A549 (cell line): ENCODE measurements around the gene H6PD. TPM values are rescaled to one million over a fixed set of nuclear protein-coding genes. Genes with fewer than 3 reads are reported as not detected.

Experiments
- ATAC-seq, 2 experiments: fragments of 200-7000 bp in 1 of 2; fragments of >200 bp in 1 of 2; cut with Nextera tagmentation in 1 of 2; cut with Tn5 transposase in 1 of 2; 3 replicates each; pipeline versions ENCODE4 v1.8.0 to v1.9.1; 2018 to 2020; ENCODE audit warnings: mild to moderate bottlenecking in 1 of 2, moderate library complexity in 1 of 2
- CTCF ChIA-PET: fragments of 300-600 bp; sonication (Branson Sonifier 250); formaldehyde crosslinking; extraction: SDS; loops from one replicate; lab custom pipeline; 2021; ENCODE audit warnings: antibody characterized with exemption, inconsistent platforms; lab: Yijun Ruan, JAX
- POLR2A ChIA-PET: fragments of 350-600 bp; formaldehyde crosslinking; extraction: SDS; loops from one replicate; lab custom pipeline; 2021; ENCODE audit warnings: antibody characterized with exemption, inconsistent platforms; lab: Yijun Ruan, JAX
- DNase-seq, 2 experiments: peaks; one replicate each; pipeline versions ENCODE4 v3.0.0 to v3.0.0-alpha.2; 2011 to 2016; ENCODE audit warnings: low read depth in 1 of 2, low spot score in 1 of 2
- FAIRE-seq: peaks from 2 replicates; lab custom pipeline; 2011; peaks lifted over from hg19 to GRCh38; lab: Jason Lieb, UNC
- H3K27ac ChIP-seq, 2 experiments: fragments of >200 bp; sonication (Bioruptor Twin); formaldehyde crosslinking; 3 replicates each; pipeline ENCODE4 v1.5.1; 2016 to 2017
- H3K4me1 ChIP-seq: fragments of >200 bp; sonication (Bioruptor Twin); formaldehyde crosslinking; 3 replicates; pipeline ENCODE4 v1.6.1; 2016
- H3K4me2 ChIP-seq: fragments of >200 bp; sonication (Bioruptor Twin); formaldehyde crosslinking; 3 replicates; pipeline ENCODE4 v1.6.1; 2016
- H3K4me3 ChIP-seq: fragments of >200 bp; sonication (Bioruptor Twin); formaldehyde crosslinking; 3 replicates; pipeline ENCODE4 v1.5.1; 2016
- H3K9me3 ChIP-seq: fragments of >200 bp; sonication (Bioruptor Twin); formaldehyde crosslinking; 3 replicates; pipeline ENCODE4 v1.6.1; 2016
- CBX2 ChIP-seq: fragments of 200-600 bp; sonication (generic); IDR thresholded peaks from 2 replicates; pipeline ENCODE4 v1.6.1; 2016; ENCODE audit warnings: low read depth, mild to moderate bottlenecking, borderline replicate concordance
- CEBPB ChIP-seq, 2 experiments: fragments of >200 bp in 1 of 2; sonication (Bioruptor Twin) in 1 of 2; formaldehyde crosslinking in 1 of 2; IDR thresholded peaks; 2 replicates each; pipeline ENCODE4 v1.6.1; 2012 to 2016
- CHD2 ChIP-seq: fragments of 150-350 bp; IDR thresholded peaks from 2 replicates; pipeline ENCODE4 v1.6.1; 2014; ENCODE audit warnings: low read length; ENCODE audit not compliant: partially characterized antibody
- ELK1 ChIP-seq: fragments of 150-350 bp; IDR thresholded peaks from 2 replicates; pipeline ENCODE4 v1.6.1; 2014; ENCODE audit warnings: low read depth, mild to moderate bottlenecking, low read length
- FOSL2 ChIP-seq, 2 experiments: fragments of 450-650 bp in 1 of 2; fragments of >200 bp in 1 of 2; sonication (Bioruptor Twin) in 1 of 2; formaldehyde crosslinking; IDR thresholded peaks; 2 replicates each; pipeline versions ENCODE4 v1.5.0 to v1.6.1; 2016 to 2020; ENCODE audit warnings: mild to moderate bottlenecking in 1 of 2, moderate library complexity in 1 of 2
- FOXS1 ChIP-seq: fragments of 250-450 bp; sonication (Bioruptor Pico); IDR thresholded peaks from 2 replicates; pipeline ENCODE4 v1.5.0; 2020; ENCODE audit warnings: mild to moderate bottlenecking, moderate library complexity
- HDAC2 ChIP-seq: fragments of 200-600 bp; sonication (generic); IDR thresholded peaks from 2 replicates; pipeline ENCODE4 v1.6.1; 2016
- HEYL ChIP-seq: fragments of 250-450 bp; sonication (Bioruptor Pico); IDR thresholded peaks from 2 replicates; pipeline ENCODE4 v1.8.0; 2021; ENCODE audit warnings: mild to moderate bottlenecking, moderate library complexity
- HOXB5 ChIP-seq: fragments of 250-450 bp; sonication (Bioruptor Pico); IDR thresholded peaks from 2 replicates; pipeline ENCODE4 v1.5.0; 2020; ENCODE audit warnings: mild to moderate bottlenecking, moderate library complexity
- JUN ChIP-seq, 2 experiments: fragments of >200 bp; sonication (Bioruptor Twin); formaldehyde crosslinking; IDR thresholded peaks; 2 replicates in 1 of 2; 3 replicates in 1 of 2; pipeline ENCODE4 v1.6.1; 2016 to 2017
- JUNB ChIP-seq: fragments of >200 bp; sonication (Bioruptor Twin); formaldehyde crosslinking; IDR thresholded peaks from 2 replicates; pipeline ENCODE4 v1.6.1; 2016
- KDM5A ChIP-seq: fragments of 200-600 bp; sonication (generic); IDR thresholded peaks from 2 replicates; pipeline ENCODE4 v1.6.1; 2016; ENCODE audit warnings: antibody characterized with exemption, mild to moderate bottlenecking
- MAZ ChIP-seq: fragments of 150-350 bp; IDR thresholded peaks from 2 replicates; pipeline ENCODE4 v1.6.1; 2014; ENCODE audit warnings: antibody characterized with exemption, low read depth, low read length, borderline replicate concordance
- MYC ChIP-seq: IDR thresholded peaks from 2 replicates; pipeline ENCODE4 v1.6.1; 2012; ENCODE audit warnings: mild to moderate bottlenecking, inconsistent platforms, low read length, improper control_type of control experiment, borderline replicate concordance
- NFE2L2 ChIP-seq: fragments of 150-350 bp; conservative IDR thresholded peaks from 2 replicates; pipeline ENCODE4 v1.6.1; 2014; ENCODE audit warnings: low read length
- NPAS2 ChIP-seq: fragments of 250-450 bp; sonication (Bioruptor Pico); IDR thresholded peaks from 2 replicates; pipeline ENCODE4 v1.8.0; 2022; ENCODE audit warnings: mild to moderate bottlenecking, moderate library complexity, borderline replicate concordance
- PBX3 ChIP-seq: IDR thresholded peaks from 2 replicates; pipeline ENCODE4 v1.6.1; 2012
- POLR2A ChIP-seq: IDR thresholded peaks from 2 replicates; pipeline ENCODE4 v1.6.1; 2012; ENCODE audit warnings: mild to moderate bottlenecking, low read length
- RARB ChIP-seq: fragments of 250-450 bp; sonication (Bioruptor Pico); IDR thresholded peaks from 2 replicates; pipeline ENCODE4 v1.8.0; 2021; ENCODE audit warnings: mild to moderate bottlenecking, moderate library complexity
- SMC3 ChIP-seq: fragments of >200 bp; sonication (Bioruptor Twin); formaldehyde crosslinking; IDR thresholded peaks from 3 replicates; pipeline ENCODE4 v1.6.1; 2018; ENCODE audit warnings: inconsistent platforms
- ZC3H11A ChIP-seq: fragments of 450-650 bp; IDR thresholded peaks from 2 replicates; pipeline ENCODE4 v1.6.1; 2014; ENCODE audit warnings: antibody characterized with exemption, mild to moderate bottlenecking
- ZFP36 ChIP-seq: fragments of 450-650 bp; IDR thresholded peaks from 2 replicates; pipeline ENCODE4 v1.6.1; 2014; ENCODE audit warnings: borderline replicate concordance; ENCODE audit not compliant: partially characterized antibody
- WGBS: methylation state at CpG from one replicate; pipeline ENCODE4 v1.1.6; 2017; ENCODE audit errors: missing lambda C conversion rate; 5-methylcytosine and 5-hydroxymethylcytosine counted together
- polyA plus RNA-seq, 4 experiments: library from polyadenylated mRNA; depleted of rRNA in 3 of 4; stranded (reverse); fragments of >200 nt; fragmentation: RNase III in 1 of 4; extraction: RNeasy Plus Mini Kit Qiagen cat#74134 plus additional on column Dnase treatment in 1 of 4; gene quantifications; 2 replicates in 3 of 4; 3 replicates in 1 of 4; pipeline ENCODE4 v1.2.3, GENCODE V29; 2011 to 2017
- TF ChIP-seq, protein P1 (sequence below): fragments of 250-450 bp; sonication (Bioruptor Pico); IDR thresholded peaks from 2 replicates; pipeline ENCODE4 v1.5.0; 2021; ENCODE audit warnings: mild to moderate bottlenecking, moderate library complexity, borderline replicate concordance

The H6PD gene
- polyA plus RNA-seq, 2 of the 4 experiments (the other 2 are of a cell fraction) = 6.0 to 7.9 TPM

DNA sequence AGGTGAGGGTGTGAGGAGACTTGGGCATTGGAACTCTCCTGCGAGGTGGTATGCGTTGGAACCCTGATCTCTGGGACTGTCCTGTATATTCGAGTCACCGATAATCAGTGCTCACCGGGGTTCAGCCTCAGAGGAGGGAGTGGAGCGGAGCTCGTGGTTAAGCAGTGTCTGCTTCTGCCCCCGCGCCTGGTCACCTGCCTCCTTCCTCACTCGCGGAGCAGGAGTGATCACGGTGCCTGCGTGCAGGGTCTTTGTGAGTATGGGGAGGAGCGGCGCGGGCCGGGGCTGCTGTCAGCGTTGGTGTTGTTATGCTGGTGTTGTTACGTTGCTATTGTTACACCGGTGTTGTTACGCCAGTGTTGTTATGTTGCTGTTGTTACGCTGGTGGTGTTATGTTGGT, 23.3 kb downstream of the H6PD start (continued):
- TF ChIP-seq PBX3 (no peak), MAZ (no peak), FOSL2 (IDR thresholded peaks at IDR 0.05) (no peak), FOSL2 (CRISPR knock-in tag; IDR thresholded peaks at IDR 0.05) (no peak)
- TF ChIP-seq, protein P1, sequence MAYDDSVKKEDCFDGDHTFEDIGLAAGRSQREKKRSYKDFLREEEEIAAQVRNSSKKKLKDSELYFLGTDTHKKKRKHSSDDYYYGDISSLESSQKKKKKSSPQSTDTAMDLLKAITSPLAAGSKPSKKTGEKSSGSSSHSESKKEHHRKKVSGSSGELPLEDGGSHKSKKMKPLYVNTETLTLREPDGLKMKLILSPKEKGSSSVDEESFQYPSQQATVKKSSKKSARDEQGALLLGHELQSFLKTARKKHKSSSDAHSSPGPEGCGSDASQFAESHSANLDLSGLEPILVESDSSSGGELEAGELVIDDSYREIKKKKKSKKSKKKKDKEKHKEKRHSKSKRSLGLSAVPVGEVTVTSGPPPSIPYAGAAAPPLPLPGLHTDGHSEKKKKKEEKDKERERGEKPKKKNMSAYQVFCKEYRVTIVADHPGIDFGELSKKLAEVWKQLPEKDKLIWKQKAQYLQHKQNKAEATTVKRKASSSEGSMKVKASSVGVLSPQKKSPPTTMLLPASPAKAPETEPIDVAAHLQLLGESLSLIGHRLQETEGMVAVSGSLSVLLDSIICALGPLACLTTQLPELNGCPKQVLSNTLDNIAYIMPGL (CRISPR knock-in tag) = no peak

GRCh38 chr1:9258629-9259028, 24.1 kb downstream of the H6PD start:
- no peak for FAIRE-seq
- no peak for ATAC-seq
- H3K4me3 ChIP-seq = no peak overlapping the region

DNA sequence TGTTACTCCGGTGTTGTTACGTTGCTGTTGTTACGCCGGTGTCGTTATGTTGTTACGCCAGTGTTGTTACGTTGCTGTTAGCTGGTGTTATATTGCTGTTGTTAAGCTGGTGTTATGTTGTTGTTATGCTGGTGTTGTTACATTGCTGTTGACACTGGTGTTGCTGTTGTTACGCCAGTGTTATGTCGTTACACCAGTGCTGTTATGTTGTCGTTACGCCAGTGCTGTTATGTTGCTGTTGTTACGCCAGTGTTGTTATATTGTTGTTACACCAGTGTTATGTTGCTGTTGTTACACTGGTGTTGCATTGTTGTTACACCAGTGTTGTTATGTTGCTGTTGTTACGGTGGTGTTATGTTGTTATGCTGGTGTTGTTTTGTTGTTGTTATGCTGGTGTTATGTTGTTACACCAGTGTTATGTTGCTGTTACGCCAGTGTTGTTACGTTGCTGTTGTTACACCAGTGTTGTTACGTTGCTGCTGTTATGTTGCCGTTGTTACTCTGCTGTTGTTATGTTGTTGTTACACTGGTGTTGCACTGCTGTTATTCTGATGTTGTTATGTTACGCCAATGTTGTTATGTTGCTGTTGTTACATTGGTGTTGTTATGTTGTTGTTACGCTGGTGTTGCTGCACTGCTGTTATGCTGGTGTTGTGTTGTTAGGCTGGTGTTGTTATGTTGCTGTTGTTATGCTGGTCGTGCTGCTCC, 25.6 kb downstream of the H6PD start:
- peak in 1 of 2 experiments; percentile 34 for DNase-seq
- Histone ChIP-seq H3K4me3 (no peak overlapping the region), H3K4me1 (no peaks in the 10 kb centered on the region), H3K27ac (no peak overlapping the region)
- CTCF ChIA-PET = no interaction called here
- no peak for TF ChIP-seq CBX2
- no peak for TF ChIP-seq KDM5A
- TF ChIP-seq HEYL (CRISPR knock-in tag) = no peak
- no peak for TF ChIP-seq ZC3H11A
- no peak for TF ChIP-seq SMC3
- TF ChIP-seq HOXB5 (CRISPR knock-in tag) = no peak
- no peak for TF ChIP-seq CHD2
- TF ChIP-seq NPAS2 (CRISPR knock-in tag) = no peak
- no peak for TF ChIP-seq JUN (IDR thresholded peaks at IDR 0.05)
- TF ChIP-seq ELK1 = no peak
- TF ChIP-seq NFE2L2 = no peak
- no peak for TF ChIP-seq MAZ
- no peak for TF ChIP-seq CEBPB (IDR thresholded peaks at IDR 0.05)
- TF ChIP-seq FOSL2 (IDR thresholded peaks at IDR 0.05) = no peak
- TF ChIP-seq FOSL2 (CRISPR knock-in tag; IDR thresholded peaks at IDR 0.05) = no peak
- no peak for TF ChIP-seq FOXS1 (CRISPR knock-in tag)
- TF ChIP-seq HDAC2 = no peak
- TF ChIP-seq JUNB = no peak
- TF ChIP-seq RARB (CRISPR knock-in tag) = no peak
- TF ChIP-seq MYC = no peak
- no peak for TF ChIP-seq POLR2A
- TF ChIP-seq, all 56 proteins: peak for 0
- 92% methylated on average over 20 of the region's 20 CpGs for WGBS
- Histone ChIP-seq H3K4me2 (no peak overlapping the region), H3K9me3 (peaks cover 3% of the 10 kb centered on the region; the same call in 1 of the 3 replicates)
- POLR2A ChIA-PET = no interaction called here
- ATAC-seq = no peak
- FAIRE-seq = no peak

More at GRCh38 chr1:9258629-9259028, 24.1 kb downstream of the H6PD start:
- H3K4me2 ChIP-seq = no peak overlapping the region
- 95% methylated on average over 9 of the region's 9 CpGs for WGBS
- peaks cover 3% of the 10 kb centered on the region; the same call in 1 of the 3 replicates for H3K9me3 ChIP-seq
- no peak for DNase-seq
- ChIA-PET CTCF (interaction anchor here (1.7 kb wide), 1 partner anchor 233 kb away, joined by 3 read pairs; no protein-coding TSS in a partner anchor), POLR2A (no interaction called here)
- no peaks in the 10 kb centered on the region for H3K4me1 ChIP-seq
- no peak for TF ChIP-seq FOXS1 (CRISPR knock-in tag)
- no peak for TF ChIP-seq ZFP36
- H3K27ac ChIP-seq = no peak overlapping the region
